HG03103 (cell line): ENCODE data around the gene CLEC11A.

Experiments
- ATAC-seq: cut with Tn5 transposase; IDR thresholded peaks from one replicate; pipeline ENCODE4 v1.9.1; 2021; ENCODE audit warnings: low read depth; ENCODE audit not compliant: unreplicated experiment

Gene CLEC11A, protein sequence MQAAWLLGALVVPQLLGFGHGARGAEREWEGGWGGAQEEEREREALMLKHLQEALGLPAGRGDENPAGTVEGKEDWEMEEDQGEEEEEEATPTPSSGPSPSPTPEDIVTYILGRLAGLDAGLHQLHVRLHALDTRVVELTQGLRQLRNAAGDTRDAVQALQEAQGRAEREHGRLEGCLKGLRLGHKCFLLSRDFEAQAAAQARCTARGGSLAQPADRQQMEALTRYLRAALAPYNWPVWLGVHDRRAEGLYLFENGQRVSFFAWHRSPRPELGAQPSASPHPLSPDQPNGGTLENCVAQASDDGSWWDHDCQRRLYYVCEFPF

DNA sequence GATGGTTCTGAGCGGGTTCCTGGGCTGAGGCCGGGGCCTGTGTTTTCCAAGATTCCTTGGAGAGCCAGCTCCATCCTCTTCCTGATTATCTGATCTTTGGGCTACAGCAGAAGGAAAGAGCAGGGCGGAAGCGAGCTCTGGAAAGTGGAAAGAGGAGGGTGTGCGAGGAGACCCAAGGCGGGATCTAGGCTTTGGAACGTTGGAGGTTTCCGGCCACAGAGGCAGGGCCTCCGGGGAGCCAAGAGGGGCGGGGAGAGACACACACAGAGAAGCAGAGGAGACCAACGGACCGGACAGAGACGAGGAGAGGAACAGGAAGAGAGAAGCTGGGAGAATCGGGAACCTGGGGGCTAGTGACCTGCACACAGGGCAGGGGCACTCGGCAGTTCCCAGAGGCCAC is at the start of gene CLEC11A:
CLEC11A (plus strand) TSS at position 296 of the 400 bp plus-strand sequence. CDS start 162 bp downstream, outside the sequence.
- ATAC-seq = no peak

DNA sequence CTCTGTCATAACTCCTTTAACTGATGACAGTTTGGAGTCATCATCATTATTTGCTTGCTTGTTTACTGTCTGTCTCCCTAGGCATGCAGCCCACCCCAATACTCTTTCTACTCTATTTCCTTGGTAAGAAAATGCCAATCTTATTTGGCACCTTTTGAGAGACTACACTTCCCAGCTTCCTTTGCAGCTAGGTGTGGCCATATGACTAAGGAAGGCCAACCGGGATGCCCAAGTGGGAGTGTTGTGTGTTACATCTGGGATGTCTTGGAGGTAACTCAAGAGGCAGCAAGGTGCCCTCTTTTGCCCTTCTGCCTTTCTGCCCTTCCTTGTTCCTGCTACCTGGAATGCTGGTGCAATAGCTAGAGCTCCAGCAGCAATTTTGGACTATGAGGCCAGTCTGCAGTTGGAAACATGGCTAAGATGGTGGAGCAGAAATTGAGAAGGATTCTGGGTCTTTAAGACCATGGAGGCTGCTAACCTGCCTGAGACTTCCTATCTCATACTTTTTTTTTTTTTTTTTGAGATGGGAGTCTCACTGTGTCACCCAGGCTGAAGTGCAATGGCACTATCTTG is 46.5 kb upstream of the CLEC11A start:
- no peak for ATAC-seq

DNA sequence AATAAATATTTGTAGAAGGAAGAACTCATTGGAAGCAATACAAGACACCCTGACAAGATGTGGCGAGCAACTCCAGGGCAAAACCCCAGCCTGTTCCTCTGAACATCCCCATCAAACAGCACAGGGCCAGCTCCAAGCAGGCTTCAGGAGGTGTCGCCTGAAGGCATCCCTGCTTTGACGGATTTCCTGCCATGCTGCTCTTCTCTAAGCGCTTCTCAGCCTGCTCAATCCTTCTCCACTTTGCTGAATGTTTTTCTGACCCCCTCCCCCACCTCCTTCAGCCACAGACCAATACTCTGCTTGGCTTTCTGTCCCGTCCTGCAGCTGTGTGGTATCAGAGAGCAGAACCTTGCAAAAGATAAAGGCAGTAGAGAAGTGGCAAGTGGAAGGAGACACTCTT is 45.5 kb upstream of the CLEC11A start:
- no peak for ATAC-seq

DNA sequence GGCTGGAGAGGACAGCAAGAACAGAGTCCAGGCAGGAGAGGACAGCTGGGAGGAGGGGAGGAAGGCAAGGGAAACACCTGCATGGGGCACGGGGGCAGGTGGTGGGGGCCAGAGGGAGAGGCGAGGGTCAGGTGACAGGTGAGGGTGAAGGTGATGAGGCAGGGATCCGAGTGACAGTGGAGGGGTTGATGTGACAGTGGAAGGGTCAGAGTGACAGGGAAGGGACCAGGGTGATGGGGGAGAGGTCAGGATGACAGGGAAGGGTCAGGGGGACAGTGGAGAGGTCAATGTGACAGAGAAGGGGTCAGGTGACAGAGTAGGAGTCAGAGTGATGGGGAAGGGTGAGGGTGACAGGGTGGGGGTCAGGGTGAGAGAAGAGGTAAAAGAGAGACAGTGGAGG is 44.8 kb upstream of the CLEC11A start:
- ATAC-seq = no peak

DNA sequence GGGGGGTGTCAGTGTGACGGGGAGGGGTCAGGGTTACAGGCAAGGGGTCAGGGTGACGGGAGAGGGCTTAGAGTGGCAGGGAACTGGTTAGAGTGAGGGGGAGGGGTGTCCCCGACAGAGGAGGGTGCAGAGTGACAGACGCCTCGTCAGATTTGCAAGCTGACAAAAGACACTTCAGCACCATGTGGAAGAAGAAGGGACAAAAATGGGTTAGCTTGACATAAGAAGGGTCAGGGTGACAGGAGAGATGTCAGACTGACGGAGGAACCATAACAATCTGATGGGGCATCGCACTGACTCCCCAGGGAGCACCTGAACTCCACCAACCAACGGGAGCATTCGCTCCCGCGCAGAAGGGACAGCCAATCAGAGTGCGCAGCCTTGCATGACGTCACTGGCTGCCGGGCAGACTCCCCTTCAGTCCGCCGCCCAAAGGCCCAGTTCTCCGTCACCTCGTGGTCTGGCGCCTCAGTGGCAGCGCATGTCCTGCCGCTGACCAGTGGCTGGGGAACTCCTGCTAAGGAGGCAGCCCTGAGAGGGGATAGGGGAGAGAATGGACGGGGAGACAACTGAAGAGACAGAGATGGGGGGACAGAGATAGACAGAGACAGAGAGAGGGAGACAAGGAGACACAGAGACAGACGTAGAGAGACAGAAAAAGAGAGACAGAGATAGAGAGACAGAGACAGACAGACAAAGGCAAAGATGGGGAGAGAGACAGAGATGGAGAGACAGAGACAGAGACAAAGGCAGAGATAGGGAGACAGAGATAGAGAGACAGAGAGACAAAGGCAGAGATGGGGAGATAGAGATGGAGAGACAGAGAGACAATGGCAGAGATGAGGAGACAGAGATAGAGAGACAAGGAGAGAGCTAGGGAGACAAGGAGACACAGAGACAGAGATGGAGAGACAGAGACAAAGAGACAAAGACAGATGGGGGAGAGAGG is 43.7 kb upstream of the CLEC11A start:
- no peak for ATAC-seq

DNA sequence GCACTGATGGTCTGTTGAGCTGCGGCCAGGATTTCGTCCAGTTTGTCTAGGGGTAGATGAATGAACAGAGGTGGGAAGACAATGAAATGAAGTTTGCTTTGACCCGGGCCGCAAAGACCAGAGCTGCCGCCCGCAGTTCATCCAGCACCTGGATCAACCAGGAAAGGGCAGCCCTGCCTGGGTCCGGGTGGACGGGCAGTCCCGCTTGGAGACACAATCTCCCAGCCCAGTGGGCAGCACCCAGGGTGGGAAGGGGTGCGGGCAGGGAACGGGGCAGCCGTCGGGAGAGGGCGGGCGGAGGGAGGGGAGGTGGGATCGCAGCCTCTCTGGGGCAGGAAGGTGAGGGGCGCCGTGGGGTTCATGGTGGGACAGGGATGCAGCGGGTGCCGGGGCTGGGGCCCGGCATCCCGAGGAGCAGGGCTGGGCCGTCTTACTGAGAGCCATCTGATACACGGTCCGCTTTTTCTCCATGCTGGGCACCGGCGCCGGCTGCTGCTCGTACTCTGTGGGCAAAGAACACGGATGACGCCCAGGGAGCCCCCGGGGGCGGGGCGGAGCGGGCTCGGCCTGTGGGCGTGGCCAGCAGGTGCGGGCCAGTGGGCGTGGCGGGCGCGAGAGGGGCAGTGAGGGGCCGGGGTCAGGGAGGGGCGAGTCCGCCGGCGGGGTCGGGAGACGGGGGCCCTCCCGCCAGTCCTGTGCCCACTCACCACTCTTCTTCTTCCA is 36.7 kb upstream of the CLEC11A start:
- ATAC-seq = no peak

DNA sequence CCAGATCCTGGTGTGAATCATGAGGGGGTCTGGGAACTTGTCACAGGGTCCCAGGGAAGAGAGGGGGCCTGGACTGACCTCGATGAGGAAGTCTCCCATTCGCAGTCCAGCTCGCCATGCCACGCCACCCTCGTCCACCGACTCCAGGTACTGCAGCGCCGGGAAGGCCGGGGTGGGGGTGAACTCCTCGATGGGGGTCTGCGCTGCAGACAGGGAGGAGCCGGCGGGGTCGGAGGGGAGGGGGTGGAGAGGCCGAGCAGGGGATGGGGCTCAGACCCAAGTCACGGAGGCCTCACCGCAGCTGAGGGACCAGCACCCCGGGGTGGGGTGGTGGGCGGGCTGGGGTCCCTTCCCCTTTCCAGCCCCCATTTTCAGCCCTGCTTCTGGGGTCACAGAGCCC is 34.4 kb upstream of the CLEC11A start:
- ATAC-seq = no peak

DNA sequence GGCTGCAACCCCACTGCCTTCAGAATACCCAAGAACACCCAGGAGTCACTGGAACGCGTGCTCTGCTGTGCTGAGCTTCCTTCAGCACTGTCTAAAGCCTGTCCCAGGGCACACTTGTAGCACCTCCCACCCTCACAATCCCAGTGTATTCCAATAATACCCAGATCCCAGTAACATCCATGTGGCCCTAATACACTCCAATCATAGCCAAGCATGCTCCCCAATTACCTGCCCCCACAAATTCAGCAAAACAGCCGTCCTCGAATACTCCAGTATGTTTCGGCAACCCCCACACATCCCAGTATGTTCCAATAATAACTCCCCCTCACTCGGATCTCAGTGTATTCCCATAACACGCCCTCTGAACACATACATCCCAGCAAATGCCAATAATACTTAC is 32.7 kb upstream of the CLEC11A start:
- no peak for ATAC-seq

DNA sequence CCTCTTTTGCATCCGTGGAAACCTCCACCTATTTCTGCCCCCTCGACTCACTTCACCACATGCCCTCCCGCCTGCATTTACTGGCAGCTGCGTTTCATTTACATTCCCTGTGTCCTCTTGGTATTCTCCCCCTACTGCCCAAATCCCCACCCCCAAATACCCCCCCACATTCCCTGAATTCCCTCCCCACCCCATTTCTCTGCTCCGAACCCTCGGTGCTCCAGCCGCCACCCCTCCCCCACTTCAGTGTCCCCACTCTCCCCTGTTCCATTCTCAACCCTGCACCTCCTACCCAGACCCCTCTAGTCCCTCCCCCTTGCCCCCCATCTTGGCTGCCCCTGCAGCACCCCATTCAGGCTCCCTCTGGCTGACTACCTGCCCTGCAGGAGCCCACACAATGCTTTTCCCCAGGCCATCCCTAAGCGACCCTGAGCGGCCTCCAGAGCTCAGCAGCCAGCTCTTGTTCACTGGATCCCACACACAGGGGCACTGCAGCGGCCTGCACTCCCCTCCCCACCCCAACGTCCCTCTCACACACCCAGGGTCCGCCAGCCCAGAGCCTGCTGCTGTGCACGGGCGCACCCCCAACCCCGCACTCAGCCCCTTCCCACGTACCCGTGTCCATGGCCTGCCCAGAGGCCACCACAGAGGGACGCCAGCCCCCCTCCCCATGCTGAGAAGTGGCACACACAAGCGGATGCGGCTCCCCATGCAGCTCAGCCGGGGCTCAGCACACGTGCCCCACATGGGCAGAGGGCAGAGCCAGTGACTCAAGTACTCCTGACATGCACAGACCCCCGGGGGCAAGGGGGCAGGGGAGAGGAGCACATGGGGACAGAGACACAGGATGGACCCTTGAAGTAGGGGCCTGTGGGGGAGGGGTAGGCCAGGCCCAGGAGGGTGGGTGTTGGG is 29.8 kb upstream of the CLEC11A start:
- ATAC-seq = no peak

DNA sequence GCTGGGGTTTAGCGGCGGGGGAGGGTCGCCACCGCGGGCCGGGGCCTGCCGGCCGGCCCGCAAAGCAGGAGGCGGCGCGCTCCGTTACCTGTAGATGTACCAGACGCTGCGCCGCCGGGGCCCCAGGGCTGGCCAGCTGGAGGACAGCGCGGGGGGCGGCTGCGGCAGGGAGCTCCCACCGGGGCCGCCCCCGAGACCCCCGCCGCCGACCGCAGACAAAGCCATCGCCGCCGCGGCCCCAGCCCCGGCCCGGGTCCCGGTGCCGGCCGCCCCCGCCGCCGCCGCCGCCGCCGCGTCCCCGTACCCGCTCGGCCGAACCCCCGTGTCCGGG is 28.4 kb upstream of the CLEC11A start:
- no peak for ATAC-seq

DNA sequence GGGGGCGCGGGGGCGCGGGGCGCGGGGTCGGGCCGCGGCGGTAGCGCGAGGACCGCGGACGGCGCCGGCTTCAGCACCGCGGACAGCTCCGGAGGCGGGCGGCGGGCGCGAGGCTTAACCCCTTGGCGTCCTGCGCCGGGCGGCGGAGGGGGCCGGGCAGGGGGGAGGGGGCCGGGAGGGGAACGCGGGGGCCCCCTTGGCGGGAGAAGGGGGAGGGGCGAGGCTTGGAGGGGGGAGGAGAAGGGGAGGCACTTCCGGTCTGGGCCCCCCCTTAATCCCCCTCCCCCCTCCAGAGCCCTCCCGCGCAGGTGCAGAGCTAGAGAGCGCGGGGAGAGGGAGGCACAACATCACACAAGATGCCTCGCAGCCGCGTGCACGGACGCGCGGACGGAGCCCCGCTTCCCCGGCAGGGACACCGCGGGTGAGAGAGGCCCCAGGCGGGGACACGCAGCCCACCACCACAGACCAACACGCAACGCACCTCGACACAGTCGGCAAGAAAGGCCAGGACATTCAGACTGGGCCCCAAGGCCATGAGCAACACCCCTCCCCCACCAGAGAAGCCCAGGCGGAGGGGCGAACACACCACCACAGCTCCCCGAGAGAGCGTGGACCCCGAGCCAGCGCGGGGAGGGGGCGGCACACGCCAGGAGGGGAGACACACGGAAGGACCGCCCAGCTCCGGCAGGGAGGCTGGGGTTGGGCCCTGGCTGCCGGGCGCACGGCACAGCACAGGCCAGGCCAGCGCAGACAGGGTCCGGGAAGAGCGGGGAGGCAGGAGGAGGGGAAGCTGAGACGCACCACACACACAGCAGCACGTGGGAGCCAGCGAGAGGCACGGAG is 27.7 kb upstream of the CLEC11A start:
- ATAC-seq = no peak

DNA sequence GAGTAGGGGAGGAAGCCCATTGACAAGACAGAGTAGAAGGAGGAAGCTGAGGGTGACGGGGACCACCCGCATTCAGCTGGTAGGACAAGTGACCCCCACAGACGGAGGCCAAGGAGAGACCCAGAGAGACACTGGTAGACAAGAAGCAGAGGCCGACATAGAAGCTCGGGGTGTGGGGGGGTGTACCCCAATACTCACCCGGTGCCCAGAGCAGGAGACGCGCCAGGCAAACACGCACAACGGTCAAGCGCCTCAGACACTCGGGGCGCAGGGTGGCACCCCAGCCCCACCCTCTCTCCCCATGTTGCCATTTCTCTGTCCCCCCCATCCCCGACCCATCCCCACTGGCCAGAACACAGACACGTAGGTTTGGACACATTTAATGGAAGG is 27.1 kb upstream of the CLEC11A start:
- no peak for ATAC-seq

DNA sequence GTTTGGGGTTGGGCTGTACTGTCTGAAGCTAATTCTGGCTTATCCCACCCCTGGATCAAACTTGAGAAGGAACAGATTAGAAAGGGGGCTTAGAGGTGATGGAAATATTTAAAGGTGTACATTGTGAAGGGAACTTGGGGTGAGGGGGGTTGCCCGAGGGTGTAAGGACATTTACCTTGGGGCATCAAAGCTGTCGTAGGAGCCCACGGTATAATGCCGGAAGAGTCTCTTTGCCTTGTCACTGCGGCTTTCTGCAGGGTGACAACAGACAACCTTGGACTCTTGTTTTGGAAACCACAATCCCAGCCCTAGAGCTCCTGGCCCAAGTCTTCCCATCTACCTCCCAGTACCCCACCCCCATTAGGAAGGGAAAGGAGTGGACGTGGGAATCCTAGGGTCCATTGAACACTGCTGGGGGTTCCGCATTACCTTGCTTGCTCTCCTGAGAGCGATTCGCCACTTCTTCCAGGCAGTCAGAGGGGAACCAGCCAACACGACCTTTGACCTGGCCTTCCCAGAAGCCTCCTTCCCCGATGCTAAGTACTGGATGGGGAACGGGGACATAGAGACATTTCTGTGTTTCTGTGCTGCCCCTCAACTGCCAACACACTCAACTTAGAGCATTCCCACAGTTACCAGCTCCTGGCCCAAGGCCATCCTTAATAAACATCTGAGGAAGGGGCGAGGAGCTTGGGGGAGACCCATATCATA is 25.6 kb upstream of the CLEC11A start:
- ATAC-seq = no peak

DNA sequence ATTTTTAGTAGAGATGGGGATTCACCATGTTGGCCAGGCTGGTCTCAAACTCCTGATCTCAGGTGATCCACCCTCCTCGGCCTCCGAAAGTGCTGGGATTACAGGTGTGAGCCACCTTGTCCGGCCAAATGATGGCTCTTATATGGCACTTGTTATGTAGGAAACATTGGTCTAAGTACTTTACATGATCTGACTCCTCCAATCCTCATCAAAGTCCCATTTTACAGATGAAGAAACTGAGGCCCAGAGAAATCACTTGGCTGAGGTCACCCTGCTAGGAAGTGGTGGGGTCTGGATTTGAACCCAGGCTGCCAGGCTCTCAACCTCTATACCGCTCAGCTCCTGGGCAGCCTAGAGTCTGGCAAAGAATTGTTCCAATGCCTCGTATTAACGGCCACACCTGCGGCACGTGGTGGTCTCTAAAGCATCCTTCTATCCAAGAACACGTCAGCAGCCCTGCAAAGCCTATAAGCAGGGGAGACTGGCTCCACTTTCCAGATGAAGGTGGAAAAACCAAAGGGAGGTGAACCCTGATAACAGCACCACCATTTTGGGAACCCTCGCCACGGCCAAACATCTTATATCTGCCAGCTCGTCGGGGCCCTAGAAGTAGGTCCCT is 21.7 kb upstream of the CLEC11A start:
- ATAC-seq = no peak

DNA sequence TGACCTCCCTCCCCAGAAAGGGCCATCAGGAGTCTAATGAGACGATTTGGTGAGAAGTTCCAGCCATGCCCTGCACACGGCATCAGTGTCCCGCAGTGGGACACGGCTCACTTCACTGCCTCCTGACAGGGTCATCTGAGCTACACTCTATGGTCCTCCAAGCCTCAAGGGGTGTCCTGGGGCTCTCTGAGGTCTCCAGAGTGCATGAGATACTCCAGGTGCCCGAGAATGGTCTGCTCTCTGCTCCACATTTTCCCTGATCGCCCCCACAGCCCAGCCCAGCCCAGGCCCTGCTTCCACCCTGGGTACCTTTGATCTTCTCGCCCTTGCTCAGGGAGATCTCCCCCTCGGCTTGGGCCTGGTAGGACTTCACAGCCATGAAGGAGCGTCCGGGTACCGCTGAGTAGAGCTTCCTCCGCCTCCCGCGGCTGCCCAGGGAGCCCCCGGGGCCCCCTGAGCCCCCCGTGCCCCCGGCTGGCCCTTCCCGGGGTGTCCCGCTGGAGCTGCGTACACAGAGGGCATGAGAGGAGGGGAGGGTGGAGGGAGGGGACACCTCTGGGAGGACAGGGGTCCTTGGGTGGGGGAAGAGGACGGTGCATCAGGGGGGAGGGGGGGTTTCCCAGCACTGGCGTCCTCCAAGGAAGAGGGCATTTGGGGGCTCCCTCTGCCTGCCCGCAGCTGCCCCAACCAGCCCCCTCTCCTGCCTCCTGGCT is 20.9 kb upstream of the CLEC11A start:
- no peak for ATAC-seq

DNA sequence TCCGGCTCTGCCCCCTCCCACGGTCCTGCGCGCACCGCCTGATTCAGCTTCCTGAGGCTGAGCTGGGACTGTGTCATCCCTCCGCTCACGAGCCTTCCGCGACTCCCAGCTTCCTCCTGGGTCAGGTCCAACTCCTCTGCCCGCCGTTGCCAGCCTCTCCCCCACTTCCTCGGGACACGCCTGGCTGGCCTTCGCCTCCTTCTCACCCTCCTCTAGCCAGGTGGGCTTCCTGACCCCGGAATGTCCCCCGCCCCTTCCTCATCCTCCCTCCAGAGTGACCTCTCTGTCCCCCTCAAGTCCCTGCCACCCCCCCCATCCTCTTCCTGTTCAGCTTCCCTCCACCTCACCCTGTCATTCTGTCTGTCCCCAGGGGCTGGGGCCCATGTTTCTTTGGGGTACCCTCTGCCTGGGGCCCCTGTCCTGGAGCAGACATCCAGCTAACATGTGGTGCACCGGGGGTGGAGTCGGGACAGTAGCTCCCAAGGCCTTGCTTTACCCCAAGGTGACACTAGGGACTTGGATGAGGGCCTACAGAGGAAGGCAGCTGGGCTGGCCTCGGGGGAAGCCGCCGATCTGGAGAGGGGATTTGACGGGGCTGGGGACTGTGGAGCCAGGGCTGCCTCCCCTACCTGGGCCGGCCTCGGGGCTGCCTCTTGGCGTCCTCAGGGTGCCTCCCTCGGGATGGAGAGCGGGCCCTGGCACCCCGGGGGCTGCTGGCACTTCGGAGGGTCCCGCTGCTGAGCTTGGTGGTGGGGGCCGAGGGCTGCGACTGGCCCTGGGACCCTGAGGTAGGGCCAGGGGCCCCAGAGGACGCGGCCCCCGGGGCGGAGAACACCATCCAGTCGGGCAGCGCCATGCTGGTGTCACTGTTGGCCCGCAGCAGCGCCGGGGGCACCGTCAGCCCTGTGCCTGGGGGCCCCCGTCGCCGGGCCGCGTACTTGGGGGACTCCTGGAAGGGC is 20.0 kb upstream of the CLEC11A start:
- ATAC-seq = no peak
